ENCODE results near the gene ZNF140.

ZNF140 gene

DNA sequence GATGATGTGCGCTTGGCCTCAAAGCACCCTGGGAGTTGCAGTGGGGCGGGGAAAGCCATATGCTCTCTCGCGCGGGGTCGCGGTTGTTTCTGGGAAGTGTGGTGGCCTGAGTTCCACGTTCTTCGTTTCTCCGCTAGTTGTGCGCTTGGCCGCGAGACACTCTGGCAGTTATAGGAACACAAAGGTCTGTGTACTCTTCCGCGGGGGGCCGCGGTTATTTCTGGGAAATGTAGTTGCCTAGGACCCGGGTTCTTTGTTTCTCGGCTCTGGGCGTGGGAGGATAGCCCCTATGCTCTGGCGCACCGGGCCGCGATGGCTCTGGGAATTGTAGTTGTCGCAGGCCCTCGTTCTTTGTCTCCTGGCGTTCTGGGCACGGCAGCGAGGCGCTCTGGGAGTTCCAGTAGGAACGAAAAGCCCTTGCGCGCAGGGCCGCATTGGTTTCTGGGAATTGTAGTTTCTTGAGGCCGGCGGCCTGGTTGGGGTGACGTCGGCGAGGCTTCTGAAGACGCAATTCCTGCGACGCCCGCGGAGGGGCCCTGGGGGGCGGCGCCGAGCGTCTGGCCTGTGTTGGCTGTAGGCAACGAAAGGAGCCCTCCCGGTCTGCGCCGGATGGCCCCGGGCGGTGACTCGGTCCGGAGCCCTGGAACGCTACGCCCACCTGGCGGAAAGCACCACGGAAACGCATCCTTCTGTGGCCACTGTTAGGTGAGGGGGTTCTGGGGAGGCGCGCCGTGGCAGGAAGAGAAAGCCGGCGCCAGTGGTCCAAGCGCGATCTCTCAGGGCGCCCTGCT is at the start of gene ZNF140:
ZNF140 (plus strand) TSS at position 556 of the 791 bp plus-strand sequence. CDS start 398 bp downstream, outside the sequence.
- peak; percentile 89 for DNase-seq (ENCODE audit: low read depth)

DNA sequence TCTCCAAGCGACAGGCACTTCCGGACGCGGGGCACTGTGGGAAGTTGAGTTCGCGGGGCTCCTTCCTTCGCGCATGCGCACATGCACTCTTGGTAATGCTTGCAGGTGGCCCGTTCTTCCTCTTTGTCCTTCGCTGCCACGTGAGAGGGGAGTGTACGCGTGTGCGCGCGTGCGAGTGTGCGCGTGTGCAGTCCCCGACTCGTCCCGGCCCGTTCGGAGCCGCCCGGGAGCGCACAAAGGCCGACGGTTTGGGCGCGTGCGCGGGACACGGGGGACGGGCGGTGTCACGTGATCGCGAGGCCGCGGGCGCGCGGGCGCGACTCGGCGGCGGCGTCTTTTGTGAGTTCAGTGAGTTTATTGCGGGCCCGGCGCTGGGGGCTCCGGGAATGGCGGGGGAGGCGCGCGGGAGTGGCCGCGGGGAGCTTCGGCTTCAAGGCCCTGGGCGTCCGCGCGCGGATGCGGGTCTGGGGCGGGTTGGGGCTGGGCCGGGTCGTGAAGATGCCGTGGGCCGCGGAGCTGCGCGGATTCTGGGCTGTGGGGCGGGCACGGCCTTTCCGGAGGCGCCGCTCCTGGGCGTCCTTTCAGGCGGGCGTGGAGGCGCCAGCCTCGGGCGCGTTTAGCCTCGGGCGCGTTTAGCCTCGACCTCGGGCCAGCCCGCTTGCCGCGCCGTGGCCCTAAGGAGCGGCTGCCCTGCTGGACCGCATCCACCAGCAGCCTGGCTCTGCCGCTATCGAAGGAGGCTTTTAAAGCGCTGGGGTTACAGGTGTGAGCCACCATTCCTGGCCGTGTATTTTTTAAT is 43.3 kb upstream of the ZNF140 start, which contains the start of gene ZNF84:
ZNF84 (plus strand) TSS at position 303 of the 799 bp plus-strand sequence. CDS start 3,959 bp downstream, outside the sequence.
- peak; percentile 95 for DNase-seq (ENCODE audit: low read depth)

DNA sequence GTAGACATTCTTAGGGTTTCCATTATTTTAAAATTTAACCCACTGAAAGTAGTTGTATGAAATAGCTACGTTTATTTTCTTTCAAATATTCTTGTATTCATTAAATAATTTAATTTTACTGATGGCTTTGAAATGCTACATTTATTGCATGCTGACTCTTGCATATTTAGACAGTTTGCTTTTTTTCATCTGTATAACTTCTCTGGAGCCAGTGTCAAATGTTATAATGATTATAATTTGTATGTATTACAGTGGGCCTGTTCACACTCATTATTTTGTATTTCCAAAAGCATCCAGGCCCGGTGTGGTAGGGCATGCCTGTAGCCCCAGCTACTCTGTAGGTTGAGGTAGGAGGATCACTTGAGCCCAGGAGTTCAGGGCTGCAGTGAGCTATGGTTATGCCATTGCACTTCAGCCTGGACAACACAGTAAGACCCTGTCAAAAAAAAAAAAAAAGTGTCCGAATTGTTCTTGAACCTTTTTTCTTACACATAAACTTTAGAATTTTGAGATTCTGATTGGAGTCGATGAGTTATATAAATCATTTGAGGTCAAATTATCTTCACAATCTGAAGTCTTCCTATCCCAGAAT is 42.5 kb upstream of the ZNF140 start:
- no peak for DNase-seq (ENCODE audit: low read depth)

DNA sequence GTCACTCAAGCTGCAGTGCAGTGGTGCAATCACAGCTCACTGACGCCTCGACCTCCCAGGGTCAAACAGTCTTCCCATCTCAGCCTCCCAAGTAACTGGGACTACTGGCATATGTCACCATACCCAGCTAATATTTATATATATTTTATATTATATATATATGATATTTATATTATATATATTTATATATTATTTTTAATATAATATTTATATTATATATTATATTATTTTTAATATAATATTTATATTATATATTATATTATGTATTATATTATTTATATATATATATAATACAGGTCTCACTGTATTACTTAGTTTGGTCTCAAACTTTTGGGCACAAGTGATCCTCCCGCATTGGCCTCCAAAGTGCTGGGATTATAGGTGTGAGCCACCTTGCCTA is 34.0 kb upstream of the ZNF140 start:
- no peak for DNase-seq (ENCODE audit: low read depth)

DNA sequence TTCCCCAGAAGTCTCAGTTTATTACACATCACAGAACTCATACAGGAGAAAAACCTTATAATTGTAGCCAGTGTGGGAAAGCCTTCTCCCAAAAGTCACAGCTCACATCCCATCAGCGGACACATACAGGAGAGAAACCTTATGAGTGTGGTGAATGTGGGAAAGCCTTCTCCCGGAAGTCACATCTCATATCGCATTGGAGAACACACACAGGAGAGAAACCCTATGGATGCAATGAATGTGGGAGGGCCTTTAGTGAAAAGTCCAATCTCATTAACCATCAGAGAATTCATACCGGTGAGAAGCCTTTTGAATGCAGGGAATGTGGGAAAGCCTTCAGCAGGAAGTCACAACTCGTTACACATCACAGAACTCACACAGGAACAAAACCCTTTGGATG is 23.3 kb upstream of the ZNF140 start:
- no peak for DNase-seq (ENCODE audit: low read depth)

DNA sequence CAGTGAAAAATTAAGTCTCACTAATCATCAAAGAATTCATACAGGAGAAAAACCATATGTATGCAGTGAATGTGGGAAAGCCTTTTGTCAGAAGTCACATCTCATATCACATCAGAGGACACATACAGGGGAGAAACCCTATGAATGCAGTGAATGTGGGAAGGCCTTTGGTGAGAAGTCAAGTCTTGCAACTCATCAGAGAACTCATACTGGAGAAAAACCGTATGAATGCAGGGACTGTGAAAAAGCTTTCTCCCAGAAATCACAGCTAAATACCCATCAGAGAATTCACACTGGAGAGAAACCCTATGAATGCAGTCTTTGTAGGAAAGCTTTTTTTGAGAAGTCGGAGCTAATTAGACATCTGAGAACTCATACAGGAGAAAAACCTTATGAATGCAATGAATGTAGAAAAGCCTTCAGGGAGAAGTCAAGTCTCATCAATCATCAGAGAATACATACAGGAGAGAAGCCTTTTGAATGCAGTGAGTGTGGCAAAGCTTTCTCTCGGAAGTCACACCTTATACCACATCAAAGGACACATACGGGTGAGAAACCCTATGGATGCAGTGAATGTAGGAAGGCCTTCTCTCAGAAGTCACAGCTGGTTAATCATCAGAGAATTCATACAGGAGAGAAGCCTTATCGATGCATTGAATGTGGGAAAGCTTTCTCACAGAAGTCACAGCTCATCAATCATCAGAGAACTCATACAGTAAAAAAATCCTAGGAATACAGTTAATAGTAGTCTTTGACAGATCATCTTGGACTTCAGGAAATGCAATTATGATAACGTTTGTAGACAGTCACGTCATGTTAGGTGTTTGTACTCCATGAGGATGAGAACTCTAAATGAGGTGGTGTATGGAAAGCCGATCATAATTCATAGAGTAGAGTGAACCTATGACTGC is 22.3 kb upstream of the ZNF140 start:
- no peak for DNase-seq (ENCODE audit: low read depth)

DNA sequence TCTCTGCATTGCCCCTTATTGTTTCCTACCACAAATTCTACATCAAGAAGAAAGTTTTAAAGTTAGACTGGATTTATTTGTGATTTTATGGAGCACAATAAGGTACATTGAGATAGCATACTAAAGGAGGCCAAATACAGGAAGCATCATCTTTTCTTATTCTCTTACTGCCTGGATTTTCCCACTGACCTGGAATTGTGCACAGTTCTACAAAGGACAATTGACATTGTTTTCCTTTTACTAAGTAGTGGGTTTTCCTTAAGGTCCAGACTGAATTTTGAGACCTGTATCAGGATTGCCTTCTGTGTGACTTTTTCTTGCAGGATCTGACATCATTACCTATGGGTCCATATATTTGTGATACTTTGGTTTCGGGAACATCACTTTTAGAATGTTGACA is 18.8 kb upstream of the ZNF140 start:
- no peak for DNase-seq (ENCODE audit: low read depth)

DNA sequence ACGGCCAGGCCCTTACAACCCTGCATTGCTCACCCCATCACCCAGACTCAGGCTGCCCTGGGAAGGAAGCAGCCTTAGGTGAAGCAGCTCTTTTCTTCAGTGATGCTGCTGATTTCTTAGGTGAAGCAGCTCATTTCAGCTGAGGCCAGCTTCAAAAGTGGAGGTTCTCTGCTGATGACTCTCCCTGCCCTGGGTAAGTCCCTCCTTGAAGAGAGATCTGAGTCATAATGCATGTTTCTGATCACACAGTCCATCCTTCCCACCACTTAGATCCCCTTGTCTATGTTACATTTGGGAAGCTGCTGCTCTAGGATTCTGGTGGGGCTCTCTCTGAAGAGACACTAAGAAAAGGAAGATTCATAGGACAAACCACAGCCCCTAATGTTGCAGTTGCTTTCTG is 17.2 kb upstream of the ZNF140 start:
- DNase-seq (ENCODE audit: low read depth), result no peak

DNA sequence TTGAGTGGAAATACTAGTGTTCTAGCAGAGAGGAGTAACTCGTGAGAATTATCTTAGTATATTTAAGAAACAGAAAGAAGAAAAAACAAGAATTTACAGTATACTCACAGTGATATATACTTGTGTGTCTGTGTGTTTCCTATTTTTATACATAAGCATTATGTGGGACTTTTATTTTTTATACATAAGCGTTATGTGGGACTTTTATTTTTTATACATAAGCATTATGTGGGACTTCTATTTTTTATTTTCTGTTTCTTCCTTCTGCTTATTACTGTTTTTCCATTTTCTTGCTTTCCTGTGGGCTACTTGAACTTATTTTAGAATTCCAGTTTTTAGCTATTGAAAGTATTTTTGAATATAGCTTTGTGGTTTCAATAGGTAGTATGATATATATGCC is 6.9 kb upstream of the ZNF140 start:
- no peak for DNase-seq (ENCODE audit: low read depth)

DNA sequence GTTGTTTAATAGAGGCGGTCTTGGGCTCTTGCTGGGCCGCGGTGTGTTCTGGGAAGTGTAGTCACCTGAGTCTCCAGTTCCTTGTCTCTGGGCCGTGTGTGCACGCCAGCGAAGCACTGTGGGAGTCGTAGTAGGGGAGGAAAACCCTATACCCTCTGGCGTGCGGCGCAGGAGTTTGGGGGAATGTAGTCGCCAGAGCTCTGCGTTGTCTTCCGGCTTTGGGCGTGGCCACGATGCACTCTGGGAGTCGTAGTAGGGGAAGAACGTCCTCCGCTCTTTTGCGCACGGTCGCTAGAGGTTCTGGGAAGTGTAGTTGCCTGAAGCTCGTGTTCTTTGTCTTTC is 726 bp upstream of the ZNF140 start:
- DNase-seq (ENCODE audit: low read depth), result peak; percentile 91

DNA sequence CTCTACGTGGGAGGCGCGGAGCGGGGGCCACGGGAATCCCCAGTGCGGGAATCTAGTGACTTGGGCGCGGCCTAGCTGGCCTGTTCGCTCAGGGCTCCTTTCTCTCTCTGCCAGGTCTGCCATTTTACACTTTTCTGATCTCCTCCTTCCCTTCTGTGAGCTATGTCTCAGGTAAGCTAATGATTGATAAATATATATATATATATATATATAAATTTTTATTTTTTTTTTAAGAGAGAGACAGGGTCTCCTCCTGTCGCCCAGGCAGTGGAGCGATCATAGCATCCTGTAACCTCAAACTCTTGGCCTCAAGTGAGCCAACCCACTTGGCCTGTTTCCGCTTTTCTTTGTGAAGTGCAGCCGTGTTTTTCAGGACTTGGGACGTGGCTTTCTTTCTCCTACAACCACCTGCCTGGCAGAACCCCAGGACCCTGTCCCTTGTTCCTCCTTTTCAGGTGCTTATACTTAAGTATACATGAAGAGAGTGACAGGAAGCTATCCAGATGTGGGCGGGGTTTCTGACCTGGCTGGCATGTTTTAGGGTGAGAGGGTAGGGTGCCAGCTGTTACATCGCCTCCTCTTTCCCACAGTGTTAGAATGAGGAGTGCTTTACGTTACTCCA is 547 bp downstream of the ZNF140 start:
- no peak for DNase-seq (ENCODE audit: low read depth)

DNA sequence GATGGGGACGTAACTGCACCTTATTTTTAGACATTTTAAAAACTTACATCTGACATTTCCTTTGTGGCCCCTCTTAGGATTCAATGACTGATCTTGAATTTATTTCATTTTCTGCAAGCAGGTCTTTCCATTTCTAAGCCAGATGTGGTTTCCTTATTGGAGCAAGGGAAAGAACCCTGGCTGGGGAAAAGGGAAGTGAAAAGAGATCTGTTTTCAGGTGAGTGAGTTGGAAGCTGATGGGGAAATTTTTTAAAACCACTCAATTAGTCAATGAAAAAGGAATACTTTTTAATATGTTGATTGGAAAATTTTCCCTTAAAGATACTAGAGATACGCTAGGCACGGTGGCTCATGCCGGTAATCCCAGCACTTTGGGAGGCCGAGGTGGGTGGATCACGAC is 2.6 kb downstream of the ZNF140 start:
- no peak for DNase-seq (ENCODE audit: low read depth)

DNA sequence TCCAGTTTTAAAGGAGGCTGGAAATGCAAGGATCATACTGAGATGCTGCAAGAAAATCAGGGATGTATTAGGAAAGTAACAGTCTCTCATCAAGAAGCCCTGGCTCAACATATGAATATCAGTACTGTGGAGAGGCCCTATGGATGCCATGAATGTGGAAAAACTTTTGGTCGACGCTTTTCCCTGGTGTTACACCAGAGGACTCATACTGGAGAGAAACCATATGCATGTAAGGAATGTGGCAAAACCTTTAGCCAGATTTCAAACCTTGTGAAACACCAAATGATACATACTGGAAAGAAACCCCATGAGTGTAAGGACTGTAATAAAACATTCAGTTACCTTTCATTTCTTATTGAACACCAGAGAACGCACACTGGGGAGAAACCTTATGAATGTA is 24.9 kb downstream of the ZNF140 start:
- no peak for DNase-seq (ENCODE audit: low read depth)

DNA sequence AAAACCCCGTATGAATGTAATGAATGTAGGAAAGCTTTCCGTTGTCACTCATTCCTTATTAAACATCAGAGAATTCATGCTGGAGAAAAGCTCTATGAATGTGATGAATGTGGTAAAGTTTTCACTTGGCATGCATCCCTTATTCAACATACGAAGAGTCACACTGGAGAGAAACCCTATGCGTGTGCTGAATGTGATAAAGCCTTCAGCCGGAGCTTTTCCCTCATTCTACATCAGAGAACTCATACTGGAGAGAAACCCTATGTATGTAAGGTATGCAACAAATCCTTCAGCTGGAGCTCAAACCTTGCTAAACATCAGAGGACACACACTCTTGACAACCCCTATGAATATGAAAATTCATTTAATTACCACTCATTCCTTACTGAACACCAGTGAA is 25.5 kb downstream of the ZNF140 start:
- DNase-seq (ENCODE audit: low read depth), result no peak

DNA sequence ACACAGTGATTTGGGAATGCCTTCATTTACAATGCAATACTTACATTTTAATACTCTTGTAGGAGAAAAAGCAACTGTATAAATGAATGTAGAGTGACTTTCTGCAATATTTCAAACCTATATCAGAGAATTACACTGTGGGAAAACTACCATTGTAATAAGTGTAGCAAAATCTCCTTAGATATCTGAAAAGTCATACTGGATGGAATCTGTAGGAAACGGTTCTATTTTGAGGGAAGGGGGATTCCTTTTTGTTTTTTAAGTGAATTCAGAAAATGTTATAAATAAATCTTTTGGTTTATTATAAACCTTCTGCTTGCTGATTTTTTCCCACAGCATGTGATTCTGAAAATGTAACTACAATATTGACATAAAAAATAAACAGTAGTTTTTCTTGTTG is 26.4 kb downstream of the ZNF140 start:
- no peak for DNase-seq (ENCODE audit: low read depth)

DNA sequence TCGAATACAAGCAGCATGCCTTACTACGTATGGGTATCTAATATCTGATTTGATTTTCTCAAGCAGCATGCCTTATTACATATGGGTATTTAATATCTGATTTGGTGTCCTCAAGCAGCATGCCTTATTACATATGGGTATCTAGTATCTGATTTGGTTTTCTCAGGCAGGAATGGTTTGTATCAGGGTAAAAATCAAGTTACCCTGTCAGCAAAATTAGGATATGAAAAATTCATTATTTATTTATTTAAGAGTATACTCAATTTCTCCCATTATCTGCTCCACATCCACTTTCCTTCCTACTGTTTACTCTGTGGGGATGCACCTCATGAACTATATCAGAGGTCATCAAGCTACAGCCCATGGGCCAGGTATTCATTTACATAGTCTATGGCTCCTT is 27.4 kb downstream of the ZNF140 start:
- no peak for DNase-seq (ENCODE audit: low read depth)

DNA sequence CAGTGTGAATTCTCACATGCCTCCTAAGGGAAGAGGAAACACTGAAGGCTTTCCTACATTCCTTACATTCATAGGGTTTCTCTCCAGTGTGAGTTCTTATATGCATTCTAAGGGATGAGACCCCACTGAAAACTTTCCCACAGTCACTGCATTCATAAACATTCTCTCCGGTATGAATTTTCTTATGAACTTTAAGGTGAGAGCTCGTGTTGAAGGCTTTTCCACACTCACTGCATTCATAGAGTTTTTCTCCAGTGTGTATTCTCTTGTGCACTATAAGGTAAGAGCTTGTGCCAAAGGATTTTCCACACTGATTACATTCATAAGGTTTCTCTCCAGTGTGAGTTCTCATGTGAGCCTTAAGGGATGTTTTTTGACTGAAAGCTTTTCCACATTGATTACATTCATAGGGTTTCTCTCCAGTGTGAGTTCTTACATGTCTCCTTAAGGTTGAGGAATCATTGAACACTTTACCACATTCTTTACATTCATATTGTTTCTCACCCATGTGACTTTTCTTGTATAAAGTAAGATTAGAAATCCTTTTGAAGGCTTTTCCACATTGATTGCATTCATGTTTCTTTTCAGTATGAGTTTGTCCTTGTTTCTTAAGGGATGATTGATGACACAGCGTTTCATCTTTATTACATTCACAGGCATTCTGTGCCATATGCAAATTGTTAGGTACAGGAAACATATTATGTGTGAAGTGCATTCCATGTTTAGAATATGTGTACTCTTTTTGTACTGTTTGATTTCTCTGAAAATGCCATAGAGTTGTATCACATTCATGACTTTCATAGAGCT is 39.9 kb downstream of the ZNF140 start:
- DNase-seq (ENCODE audit: low read depth), result no peak

DNA sequence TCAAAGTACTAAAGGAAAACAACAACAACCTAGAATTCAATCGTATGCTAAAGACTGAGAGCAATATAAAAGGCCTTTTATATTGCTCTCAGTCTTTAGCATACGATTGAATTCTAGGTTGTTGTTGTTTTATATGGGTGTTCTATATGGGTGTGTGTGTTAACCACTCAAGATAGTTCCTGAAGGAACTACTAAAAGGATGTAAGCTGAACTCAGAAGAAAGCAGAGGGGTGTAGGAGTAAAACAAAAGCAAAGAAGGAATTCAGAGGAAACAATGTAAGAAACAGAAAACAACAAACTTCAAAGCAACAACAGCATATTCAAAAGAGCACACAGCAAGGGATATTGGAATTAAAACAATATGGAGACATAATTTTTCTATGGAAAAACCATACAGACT is 44.0 kb downstream of the ZNF140 start:
- DNase-seq (ENCODE audit: low read depth), result no peak

DNA sequence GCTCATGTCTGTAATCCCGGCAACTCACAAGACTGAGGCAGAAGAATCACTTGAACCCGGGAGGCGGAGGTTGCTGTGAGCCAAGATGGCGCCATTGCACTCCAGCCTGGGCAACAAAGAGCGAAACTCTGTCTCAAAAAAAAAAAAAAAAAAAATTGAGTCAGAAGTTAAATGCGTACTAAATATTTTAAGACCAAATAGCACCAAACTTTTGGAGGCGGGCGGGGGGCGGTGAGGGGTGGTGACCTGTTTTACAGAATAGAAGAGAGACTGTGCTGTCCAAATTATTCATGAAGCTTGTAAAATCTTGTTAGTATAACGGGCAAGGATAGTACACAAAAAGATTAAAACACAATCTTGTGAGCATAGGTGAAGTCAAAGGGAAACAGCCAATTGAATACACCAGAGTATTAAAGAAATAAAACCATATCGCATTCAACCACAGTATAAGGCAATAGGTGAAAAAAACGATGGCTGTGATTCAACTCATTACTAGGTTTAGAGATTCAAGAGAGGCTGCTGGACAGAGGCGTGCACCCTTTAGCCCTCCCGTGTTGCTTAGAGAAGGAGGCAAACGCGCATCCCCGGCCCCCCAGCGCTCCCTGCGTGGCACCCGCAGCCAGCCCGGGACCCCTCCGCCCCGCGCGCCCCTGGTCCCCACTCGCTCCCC is 48.8 kb downstream of the ZNF140 start:
- no peak for DNase-seq (ENCODE audit: low read depth)
